ENCODE data around the gene PIP. TPM values are rescaled to one million over a fixed set of nuclear protein-coding genes. Genes with fewer than 3 reads are reported as not detected.

The PIP gene
- total RNA-seq, 3 donors from 2014 or later = 1.6 to 1,201 (median 140) TPM

GRCh38 chr7:143181349-143181748 is 49.5 kb downstream of the PIP start:
- TF ChIP-seq POLR2A (IDR thresholded peaks at IDR 0.05) (no peak), CTCF (IDR thresholded peaks at IDR 0.05) (no peak), POLR2AphosphoS5 (IDR thresholded peaks at IDR 0.05) (no peak)
- no peak for DNase-seq (ENCODE audit: low spot score in 2 of 2)
- H3K4me1 ChIP-seq = no peaks in the 10 kb centered on the region
- intact Hi-C loops (cut with DNase I; ENCODE audit: low total_unique reads) = no loop called here
- peaks cover 6 to 15% of the 10 kb centered on the region in 2 donors for H3K9me3 ChIP-seq
- H3K27me3 ChIP-seq = no peaks in the 10 kb centered on the region
- H3K36me3 ChIP-seq = no peaks in the 10 kb centered on the region
- no peak overlapping the region for H3K4me3 ChIP-seq
- no peak overlapping the region for H3K27ac ChIP-seq

- H3K27me3 ChIP-seq = no peaks in the 10 kb centered on the region
- intact Hi-C loops (cut with DNase I; ENCODE audit: low total_unique reads) = no loop called here
Measured at GRCh38 chr7:143183024-143183423, 51.1 kb downstream of the PIP start, which contains the start of gene TAS2R39. Gene TAS2R39, plus strand, starts transcription at chr7:143183419. Its CDS starts 0 bp downstream, at chr7:143183419.

GRCh38 chr7:143185551-143185950 is 53.7 kb downstream of the PIP start:
- intact Hi-C loops (cut with DNase I; ENCODE audit: low total_unique reads) = no loop called here
- DNase-seq (ENCODE audit: low spot score in 2 of 2) = no peak

More at GRCh38 chr7:143183024-143183423, 51.1 kb downstream of the PIP start, which contains the start of gene TAS2R39:
- H3K27ac ChIP-seq = no peak within 1 kb of the TSS
- peaks cover 2 to 9% of the 10 kb centered on the region in 2 donors for H3K9me3 ChIP-seq
- no peaks in the 10 kb centered on the region for H3K4me1 ChIP-seq
- H3K4me3 ChIP-seq = no peak within 1 kb of the TSS
- TF ChIP-seq POLR2A (IDR thresholded peaks at IDR 0.05) (no peak), CTCF (IDR thresholded peaks at IDR 0.05) (no peak), POLR2AphosphoS5 (IDR thresholded peaks at IDR 0.05) (no peak)
- no peaks in the 10 kb centered on the region for H3K36me3 ChIP-seq
- DNase-seq (ENCODE audit: low spot score in 2 of 2) = no peak

GRCh38 chr7:143188994-143189393 is 57.1 kb downstream of the PIP start:
- no peaks in the 10 kb centered on the region for H3K9me3 ChIP-seq
- no peaks in the 10 kb centered on the region for H3K36me3 ChIP-seq
- H3K27ac ChIP-seq = no peak overlapping the region
- H3K4me1 ChIP-seq = no peaks in the 10 kb centered on the region
- no peak for DNase-seq (ENCODE audit: low spot score in 2 of 2)
- H3K4me3 ChIP-seq = no peak overlapping the region
- TF ChIP-seq CTCF (IDR thresholded peaks at IDR 0.05) = no peak
- TF ChIP-seq POLR2A (IDR thresholded peaks at IDR 0.05) = no peak
- TF ChIP-seq POLR2AphosphoS5 (IDR thresholded peaks at IDR 0.05) = no peak
- H3K27me3 ChIP-seq = no peaks in the 10 kb centered on the region
- intact Hi-C loops (cut with DNase I; ENCODE audit: low total_unique reads) = no loop called here

More at GRCh38 chr7:143185551-143185950, 53.7 kb downstream of the PIP start:
- Histone ChIP-seq H3K27ac (no peak overlapping the region), H3K27me3 (no peaks in the 10 kb centered on the region), H3K4me1 (no peaks in the 10 kb centered on the region), H3K9me3 (no peaks in the 10 kb centered on the region), H3K4me3 (no peak overlapping the region), H3K36me3 (no peaks in the 10 kb centered on the region)
- no peak for TF ChIP-seq CTCF (IDR thresholded peaks at IDR 0.05)
- no peak for TF ChIP-seq POLR2A (IDR thresholded peaks at IDR 0.05)
- TF ChIP-seq POLR2AphosphoS5 (IDR thresholded peaks at IDR 0.05) = no peak

Other genes with a start within 250 kb of the PIP start
- 10 to 100 TPM in 2 of 3 donors, under 1 TPM in 1; under 0.01 to 19.8 (median 13.4) TPM for gene TRPV6, start 246.3 kb upstream of the PIP start, total RNA-seq
- gene TRPV5, start 198.3 kb upstream of the PIP start, total RNA-seq = 1 to 10 TPM in 1 of 3 donors, under 1 TPM in 1, not detected in 1; 0.15 to 1.3 TPM
- gene LLCFC1, start 192.6 kb upstream of the PIP start, total RNA-seq = not detected
- 1 to 10 TPM in 2 of 3 donors, under 1 TPM in 1; 0.16 to 4.3 (median 2.2) TPM for gene KEL, start 169.7 kb upstream of the PIP start, total RNA-seq
- gene OR9A2, start 104.9 kb upstream of the PIP start, total RNA-seq = 1 to 10 TPM in 2 of 3 donors, not detected in 1; 1.2 to 2.0 TPM
- not detected for gene OR6V1, start 79.7 kb upstream of the PIP start, total RNA-seq
- gene TAS2R39, start 51.3 kb downstream of the PIP start, total RNA-seq = not detected
- not detected for gene TAS2R40, start 90.0 kb downstream of the PIP start, total RNA-seq
- gene GSTK1, start 131.4 kb downstream of the PIP start, total RNA-seq = 100 to 1,000 TPM; 196 to 242 (median 199) TPM
- gene TMEM139, start 152.9 kb downstream of the PIP start, total RNA-seq = 10 to 100 TPM in 2 of 3 donors, 1 to 10 TPM in 1; 1.4 to 27.4 (median 14.4) TPM
- gene CASP2, start 156.3 kb downstream of the PIP start, total RNA-seq = 10 to 100 TPM; 11.7 to 24.9 (median 22.8) TPM
- gene CLCN1, start 184.0 kb downstream of the PIP start, total RNA-seq = under 1 TPM in 1 of 3 donors, not detected in 2; 0.29 TPM
- 1 to 10 TPM in 1 of 3 donors, under 1 TPM in 2; 0.48 to 2.3 (median 0.73) TPM for gene FAM131B, start 230.6 kb downstream of the PIP start, total RNA-seq
- 10 to 100 TPM; 60.2 to 61.0 (median 60.4) TPM for gene ZYX, start 249.3 kb downstream of the PIP start, total RNA-seq

Data from breast epithelium (tissue), 4 donors.